Spleen (tissue), 7 donors: Measurements from ENCODE around the gene HAND1.

Source experiments
- CTCF ChIP-seq, 11 experiments: fragments of 200-600 bp in 7 of 11; fragments of 450-650 bp in 4 of 11; sonication (generic) in 4 of 11; IDR thresholded peaks in 8 of 11; conservative IDR thresholded peaks in 3 of 11; 1 replicate in 7 of 11; 2 replicates in 4 of 11; pipeline versions ENCODE4 v1.4.0 to v1.8.0; 2016 to 2021; ENCODE audit warnings: antibody characterized with exemption in 11 of 11, inconsistent platforms in 4 of 11, mild to moderate bottlenecking in 1 of 11
- POLR2A ChIP-seq, 3 donors: fragments of 450-650 bp; IDR thresholded peaks; one replicate each; pipeline ENCODE4 v1.5.1; 2017; ENCODE audit warnings: antibody characterized with exemption in 3 of 3, mild to moderate bottlenecking in 1 of 3
- POLR2AphosphoS5 ChIP-seq, 3 donors: sonication (generic); formaldehyde crosslinking; IDR thresholded peaks; one replicate each; pipeline ENCODE4 v1.5.1; 2017; ENCODE audit warnings: antibody characterized with exemption in 3 of 3
- donor health status: DM: no; HTN: no; CAD: no; lungs with moderate emphysema.
- donor health status: DM: no; HTN: no; CAD: no.
- donor health status: DM: no; HTN: no; CAD: no.

- TF ChIP-seq CTCF (IDR thresholded peaks at IDR 0.05 in 8 of 11, conservative IDR thresholded peaks at IDR 0.05 in 3 of 11) (no peak), POLR2A (IDR thresholded peaks at IDR 0.05) (no peak), POLR2AphosphoS5 (IDR thresholded peaks at IDR 0.05) (no peak)
Measured at GRCh38 chr5:154523104-154523503, 45.1 kb upstream of the HAND1 start.
